ENCODE measurements around the gene BBS7.

Gene BBS7

GRCh38 chr4:121869841-121870822 lies at the start of gene BBS7:
BBS7 (minus strand) TSS chr4:121870474; CDS start chr4:121870313, 161 bp downstream.
- FAIRE-seq: peak; percentile 99

GRCh38 chr4:121913667-121914066 lies 43.4 kb upstream of the BBS7 start:
- FAIRE-seq: no peak

- no peak for FAIRE-seq
Measured at GRCh38 chr4:121908346-121908745, 38.1 kb upstream of the BBS7 start.

- FAIRE-seq: peak; percentile 89
Measured at GRCh38 chr4:121900132-121900983, 30.1 kb upstream of the BBS7 start.

GRCh38 chr4:121898150-121898549 lies 27.9 kb upstream of the BBS7 start:
- FAIRE-seq: no peak

GRCh38 chr4:121888134-121888533 lies 17.9 kb upstream of the BBS7 start:
- no peak for FAIRE-seq

GRCh38 chr4:121885115-121885514 lies 14.8 kb upstream of the BBS7 start:
- no peak for FAIRE-seq

- FAIRE-seq: no peak
Measured at GRCh38 chr4:121881158-121881557, 10.9 kb upstream of the BBS7 start.

- FAIRE-seq: no peak
Measured at GRCh38 chr4:121879135-121879534, 8.9 kb upstream of the BBS7 start.

GRCh38 chr4:121877041-121877773 lies 6.9 kb upstream of the BBS7 start:
- no peak for FAIRE-seq

GRCh38 chr4:121876070-121876469 lies 5.8 kb upstream of the BBS7 start:
- FAIRE-seq: no peak

- FAIRE-seq: no peak
Measured at GRCh38 chr4:121875652-121876051, 5.4 kb upstream of the BBS7 start.

- no peak for FAIRE-seq
Measured at GRCh38 chr4:121873604-121874003, 3.3 kb upstream of the BBS7 start.

GRCh38 chr4:121863799-121864198 lies 6.5 kb downstream of the BBS7 start:
- FAIRE-seq: no peak

- no peak for FAIRE-seq
Measured at GRCh38 chr4:121861426-121861825, 8.8 kb downstream of the BBS7 start.

GRCh38 chr4:121860121-121860520 lies 10.2 kb downstream of the BBS7 start:
- no peak for FAIRE-seq

GRCh38 chr4:121851354-121851753 lies 18.9 kb downstream of the BBS7 start:
- no peak for FAIRE-seq

GRCh38 chr4:121846662-121847061 lies 23.6 kb downstream of the BBS7 start:
- no peak for FAIRE-seq

GRCh38 chr4:121842862-121843261 lies 27.4 kb downstream of the BBS7 start:
- FAIRE-seq: no peak

- peak; percentile 51 for FAIRE-seq
Measured at GRCh38 chr4:121838136-121838535, 32.1 kb downstream of the BBS7 start.

GRCh38 chr4:121829511-121829910 lies 40.8 kb downstream of the BBS7 start:
- no peak for FAIRE-seq

- no peak for FAIRE-seq
Measured at GRCh38 chr4:121827853-121828252, 42.4 kb downstream of the BBS7 start.

GRCh38 chr4:121824950-121825349 lies 45.3 kb downstream of the BBS7 start:
- FAIRE-seq: no peak

Data from G401.6 (cell line).